Mesothelial cell of epicardium (in vitro differentiated cells): ENCODE measurements around the gene TIAM1. TPM values are rescaled to one million over a fixed set of nuclear protein-coding genes. Genes with fewer than 3 reads are reported as not detected.

Experiments used
- DNase-seq, 2 experiments: peaks; one replicate each; pipeline ENCODE4 v3.0.0; 2021; ENCODE audit warnings: low spot score in 2 of 2; ENCODE audit not compliant: unreplicated experiment in 2 of 2
- H3K27ac Mint-ChIP-seq: 2 replicates; pipeline ENCODE4 v1.8.0; 2021; ENCODE audit warnings: mixed read lengths
- H3K27me3 Mint-ChIP-seq: 2 replicates; pipeline ENCODE4 v1.8.0; 2021; ENCODE audit warnings: low read depth, mixed read lengths
- H3K36me3 Mint-ChIP-seq: 2 replicates; pipeline ENCODE4 v1.8.0; 2021; ENCODE audit warnings: mixed read lengths
- H3K4me1 Mint-ChIP-seq: 2 replicates; pipeline ENCODE4 v1.8.0; 2021; ENCODE audit warnings: mixed read lengths
- H3K4me3 Mint-ChIP-seq: 2 replicates; pipeline ENCODE4 v1.8.0; 2021; ENCODE audit warnings: mild to moderate bottlenecking, moderate library complexity, mixed read lengths
- H3K9me3 Mint-ChIP-seq: 2 replicates; pipeline ENCODE4 v1.8.0; 2021; ENCODE audit warnings: mixed read lengths
- CTCF ChIP-seq: fragments of 200-600 bp; sonication (generic); IDR thresholded peaks from one replicate; pipeline ENCODE4 v1.5.0; 2021; ENCODE audit warnings: antibody characterized with exemption; ENCODE audit not compliant: unreplicated experiment
- total RNA-seq: library from RNA; stranded (reverse); gene quantifications from 3 replicates; pipeline ENCODE4 v1.2.1, GENCODE V29; 2021

Gene TIAM1
- total RNA-seq, 1 donor from 2014 or later, result 53.4 TPM

- DNase-seq, result no peak
- peaks cover 15% of the 10 kb centered on the region for H3K9me3 Mint-ChIP-seq
- peaks cover 52% of the 10 kb centered on the region for H3K36me3 Mint-ChIP-seq
- H3K4me1 Mint-ChIP-seq, result peaks cover 11% of the 10 kb centered on the region
- H3K27ac Mint-ChIP-seq, result no peak overlapping the region
- no peaks in the 10 kb centered on the region for H3K27me3 Mint-ChIP-seq
- H3K4me3 Mint-ChIP-seq, result no peak overlapping the region
- TF ChIP-seq CTCF, result no peak
Observed at GRCh38 chr21:31156169-31156568, 187.9 kb downstream of the TIAM1 start.

GRCh38 chr21:31151156-31152045 lies 192.7 kb downstream of the TIAM1 start:
- no peaks in the 10 kb centered on the region for H3K4me1 Mint-ChIP-seq
- no peaks in the 10 kb centered on the region for H3K27me3 Mint-ChIP-seq
- no peak for DNase-seq
- peaks cover 19% of the 10 kb centered on the region for H3K9me3 Mint-ChIP-seq
- H3K4me3 Mint-ChIP-seq, result no peak overlapping the region
- no peak overlapping the region for H3K27ac Mint-ChIP-seq
- peaks cover 64% of the 10 kb centered on the region for H3K36me3 Mint-ChIP-seq
- TF ChIP-seq CTCF, result no peak

- DNase-seq, result no peak
- H3K27ac Mint-ChIP-seq, result no peak overlapping the region
- no peak overlapping the region for H3K4me3 Mint-ChIP-seq
- peaks cover 8% of the 10 kb centered on the region for H3K9me3 Mint-ChIP-seq
- H3K36me3 Mint-ChIP-seq, result peaks cover 19% of the 10 kb centered on the region
- peaks cover 3% of the 10 kb centered on the region for H3K4me1 Mint-ChIP-seq
- no peak for TF ChIP-seq CTCF
- no peaks in the 10 kb centered on the region for H3K27me3 Mint-ChIP-seq
Observed at GRCh38 chr21:31145274-31145673, 198.8 kb downstream of the TIAM1 start.

- H3K4me3 Mint-ChIP-seq, result no peak overlapping the region
- no peaks in the 10 kb centered on the region for H3K9me3 Mint-ChIP-seq
- H3K27me3 Mint-ChIP-seq, result no peaks in the 10 kb centered on the region
- no peak for DNase-seq
- peak overlapping the region; percentile 71 for H3K27ac Mint-ChIP-seq
- H3K4me1 Mint-ChIP-seq, result peaks cover 3% of the 10 kb centered on the region
- TF ChIP-seq CTCF, result no peak
- H3K36me3 Mint-ChIP-seq, result peaks cover 9% of the 10 kb centered on the region
Observed at GRCh38 chr21:31143036-31143435, 201.0 kb downstream of the TIAM1 start.

GRCh38 chr21:31142600-31142999 lies 201.5 kb downstream of the TIAM1 start:
- H3K9me3 Mint-ChIP-seq, result no peaks in the 10 kb centered on the region
- no peak for DNase-seq

More at GRCh38 chr21:31142600-31142999, 201.5 kb downstream of the TIAM1 start:
- Mint-ChIP-seq H3K27me3 (no peaks in the 10 kb centered on the region), H3K4me1 (peaks cover 3% of the 10 kb centered on the region), H3K27ac (peak overlapping the region; percentile 71), H3K36me3 (peaks cover 8% of the 10 kb centered on the region), H3K4me3 (no peak overlapping the region)
- no peak for TF ChIP-seq CTCF
